Measurements from ENCODE around the gene EFNA5.

EFNA5 gene

DNA sequence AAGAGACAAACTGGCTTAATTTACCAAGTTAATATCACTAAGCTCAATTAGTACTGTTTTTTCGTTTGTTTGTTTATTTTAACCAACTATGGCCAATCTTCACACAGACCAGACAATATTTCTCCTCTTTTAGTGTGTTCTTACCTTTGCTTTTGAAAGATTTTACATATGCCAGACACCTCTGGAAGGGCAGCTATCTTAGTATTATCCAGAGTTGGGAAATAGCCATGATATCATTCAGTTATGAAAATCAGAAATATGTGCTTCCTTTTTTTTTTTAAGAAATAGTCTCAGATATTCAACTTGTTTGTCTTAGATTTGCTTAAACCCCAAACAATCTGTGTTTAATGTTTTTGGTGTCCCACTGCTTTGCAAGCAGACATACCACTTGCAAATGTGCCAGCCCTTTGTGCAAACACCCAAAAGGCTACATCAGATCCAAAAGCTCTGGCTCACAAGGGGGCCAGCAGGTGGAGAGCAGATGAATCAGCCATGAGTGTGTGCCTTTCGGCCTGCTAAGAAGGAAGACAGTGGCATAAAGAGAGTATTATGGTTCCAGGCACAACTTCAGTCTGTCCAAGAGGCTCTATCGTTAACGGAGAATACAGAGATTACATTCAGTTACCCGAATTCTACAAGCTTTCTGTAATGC lies 147.6 kb downstream of the EFNA5 start:
- no peak for DNase-seq (ENCODE audit: low read depth in 2 of 3, low spot score in 2 of 3)

DNA sequence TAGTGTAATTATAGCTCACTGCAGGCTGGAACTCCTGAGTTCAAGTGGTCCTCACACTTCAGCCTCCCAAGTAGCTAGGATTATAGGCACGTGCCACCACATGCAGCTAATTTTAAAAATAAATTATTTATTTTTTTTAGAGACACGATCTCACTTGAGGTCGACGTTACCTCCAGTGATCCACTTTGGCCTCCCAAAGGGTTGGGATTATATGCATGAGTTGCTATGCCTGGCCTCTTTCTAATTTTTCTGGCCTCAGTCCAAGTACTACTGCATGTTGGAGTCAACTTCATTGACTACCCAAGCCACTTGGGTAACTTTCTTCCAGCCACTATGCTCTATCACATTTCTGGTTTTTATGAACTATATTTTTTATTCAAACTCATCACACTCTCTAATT lies 148.3 kb downstream of the EFNA5 start:
- DNase-seq (ENCODE audit: low read depth in 2 of 3, low spot score in 2 of 3) = no peak

DNA sequence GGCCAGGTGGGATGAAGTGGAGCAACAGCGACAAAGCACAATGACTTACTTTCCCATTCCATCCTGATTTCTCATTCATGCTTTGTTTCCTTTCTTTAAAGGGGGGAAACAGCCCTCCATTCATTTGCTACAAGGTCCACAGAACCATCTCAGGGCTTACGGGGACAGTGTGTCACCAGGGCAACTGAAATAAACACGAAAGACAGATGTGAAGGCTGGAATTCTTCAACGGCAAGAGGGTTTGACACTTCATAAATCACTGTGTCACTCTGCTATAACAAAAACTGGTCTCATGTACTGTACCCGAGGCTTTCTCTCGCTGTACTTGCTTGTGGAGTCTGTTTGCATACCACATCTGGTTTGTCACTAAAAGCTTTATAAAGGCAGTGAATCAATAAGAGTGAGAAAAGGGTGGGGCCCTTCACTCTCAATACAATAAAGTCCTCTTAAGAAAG lies 150.8 kb downstream of the EFNA5 start:
- DNase-seq (ENCODE audit: low read depth in 2 of 3, low spot score in 2 of 3) = no peak

DNA sequence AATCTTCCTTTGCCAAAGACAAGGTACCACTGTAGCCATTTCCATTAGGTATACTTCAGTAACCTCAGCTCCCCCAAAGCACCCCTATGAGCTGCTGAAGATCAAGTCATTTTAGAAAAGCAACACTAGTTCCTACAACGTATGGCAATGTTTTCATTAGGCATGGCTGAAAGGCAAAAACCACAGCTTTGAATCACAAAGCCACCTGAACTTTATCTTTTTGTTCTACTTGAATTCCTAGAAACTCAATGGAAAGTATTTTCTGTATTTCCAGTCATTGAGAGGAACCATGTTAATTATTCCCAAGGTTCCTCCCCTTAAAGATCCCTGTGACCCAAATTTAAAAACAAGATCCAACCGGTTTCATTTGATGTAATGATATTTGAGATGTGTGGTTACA lies 152.1 kb downstream of the EFNA5 start:
- no peak for DNase-seq (ENCODE audit: low read depth in 2 of 3, low spot score in 2 of 3)

DNA sequence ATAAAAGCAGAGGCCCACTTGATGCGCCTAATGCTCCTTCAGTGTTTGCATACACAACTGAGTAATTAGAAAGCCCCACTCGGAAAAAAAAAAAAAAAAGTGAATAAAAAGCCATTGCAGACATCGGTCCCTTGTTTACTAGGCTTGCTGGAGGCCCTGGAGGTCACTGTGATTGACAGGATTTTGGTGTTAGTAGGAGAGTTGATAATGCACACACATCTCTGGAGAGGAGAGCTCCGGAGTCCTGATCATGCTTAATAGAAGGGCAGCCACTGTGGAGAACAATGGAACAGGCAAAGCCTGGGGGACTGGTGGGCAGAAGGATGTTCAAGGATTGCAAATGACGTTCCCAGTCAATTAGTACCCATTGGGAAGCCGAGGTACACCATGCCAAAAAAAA lies 152.5 kb downstream of the EFNA5 start:
- DNase-seq (ENCODE audit: low read depth in 2 of 3, low spot score in 2 of 3) = no peak

DNA sequence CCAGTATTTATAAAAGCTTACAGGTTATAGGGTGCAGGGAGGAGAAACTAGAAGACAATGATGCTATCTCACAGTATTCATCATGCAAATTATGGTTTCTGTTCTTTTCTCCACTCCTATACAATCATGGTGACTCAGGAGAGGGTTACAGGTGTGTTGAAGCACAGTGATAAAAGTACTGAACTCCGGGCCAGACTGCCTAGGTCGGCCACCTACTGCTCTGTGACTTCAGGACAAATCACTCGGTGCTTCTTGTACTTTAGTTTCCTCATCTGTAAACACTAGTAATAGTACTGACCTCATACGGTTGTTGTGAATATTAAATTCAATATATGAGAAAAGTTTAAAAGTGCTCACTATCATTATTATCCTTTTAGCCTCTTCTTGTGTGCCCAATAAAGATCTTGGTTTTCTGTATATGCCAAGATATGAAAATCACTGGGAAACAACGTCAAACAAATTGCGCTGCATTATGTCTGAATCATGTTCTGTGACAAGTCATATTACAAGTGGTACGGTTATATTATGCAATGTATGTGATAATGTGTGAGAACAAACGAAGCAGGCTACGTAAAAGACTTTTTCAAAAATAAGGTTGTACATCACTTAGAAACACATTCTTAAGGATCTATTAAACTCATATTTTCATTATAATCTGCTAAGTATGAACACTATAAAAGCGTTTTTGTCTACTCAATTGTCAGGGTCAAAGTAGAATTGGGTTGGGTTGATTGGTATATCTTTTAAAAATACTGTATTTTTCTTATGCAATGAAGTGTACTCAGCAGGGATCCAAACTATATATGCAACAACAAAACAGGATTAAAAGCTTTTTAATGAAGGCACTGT lies 153.3 kb downstream of the EFNA5 start:
- no peak for DNase-seq (ENCODE audit: low read depth in 2 of 3, low spot score in 2 of 3)

DNA sequence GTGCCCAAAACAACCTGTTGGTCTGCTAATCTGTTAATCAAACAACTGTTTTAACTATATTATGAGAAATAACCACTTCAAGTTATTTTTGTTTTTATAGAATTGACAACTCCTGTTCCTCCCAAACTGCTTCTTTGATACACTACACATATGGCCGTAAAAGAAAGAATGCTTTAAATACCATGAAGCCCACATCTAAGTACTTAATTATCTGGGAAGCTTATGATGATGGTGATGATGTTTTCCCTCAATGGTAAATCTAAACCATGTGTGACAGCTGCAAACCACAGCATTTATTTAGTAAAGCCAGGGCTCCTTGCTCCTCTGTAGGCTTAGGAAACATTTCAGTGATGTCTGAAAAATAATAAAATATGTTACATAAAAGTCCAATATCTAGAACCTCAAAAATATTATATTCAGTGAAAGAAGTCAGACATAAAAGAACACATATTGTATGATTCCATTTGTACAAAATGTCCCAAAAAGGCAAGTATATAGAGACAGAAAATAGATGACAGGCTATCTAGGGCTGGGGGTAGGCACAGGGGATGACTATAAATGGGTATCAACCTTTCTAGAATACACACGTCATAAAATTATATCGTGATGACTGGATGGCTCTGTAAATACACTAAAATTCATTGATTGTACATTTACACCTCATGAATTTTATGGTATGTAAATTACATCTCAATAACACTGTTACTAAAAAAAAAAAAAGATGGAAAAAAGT lies 154.1 kb downstream of the EFNA5 start:
- no peak for DNase-seq (ENCODE audit: low read depth in 2 of 3, low spot score in 2 of 3)

DNA sequence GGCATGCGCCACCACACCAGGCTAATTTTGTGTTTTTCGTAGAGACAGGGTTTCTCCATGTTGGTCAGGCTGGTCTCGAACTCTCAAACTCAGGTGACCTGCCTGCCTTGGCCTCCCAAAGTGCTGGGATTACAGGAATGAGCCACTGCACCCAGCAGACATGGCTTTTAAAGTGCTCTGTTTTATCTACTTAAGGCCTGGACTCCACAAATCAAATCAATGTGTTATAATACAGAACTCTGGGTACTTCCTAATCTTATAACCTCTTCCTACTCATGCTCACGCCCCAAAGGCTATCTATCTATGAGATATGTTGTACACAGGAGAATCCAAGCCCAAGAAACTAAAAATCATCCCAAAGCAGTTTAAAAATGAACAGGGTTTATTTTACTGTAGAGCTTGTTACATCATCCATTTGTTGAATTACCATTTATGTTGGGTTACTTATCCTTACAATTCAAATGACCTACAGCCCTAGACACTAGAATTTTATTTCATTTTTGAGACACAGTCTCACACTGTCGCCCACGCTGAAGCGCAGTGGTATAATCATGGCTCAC lies 155.1 kb downstream of the EFNA5 start:
- DNase-seq (ENCODE audit: low read depth in 2 of 3, low spot score in 2 of 3) = no peak

DNA sequence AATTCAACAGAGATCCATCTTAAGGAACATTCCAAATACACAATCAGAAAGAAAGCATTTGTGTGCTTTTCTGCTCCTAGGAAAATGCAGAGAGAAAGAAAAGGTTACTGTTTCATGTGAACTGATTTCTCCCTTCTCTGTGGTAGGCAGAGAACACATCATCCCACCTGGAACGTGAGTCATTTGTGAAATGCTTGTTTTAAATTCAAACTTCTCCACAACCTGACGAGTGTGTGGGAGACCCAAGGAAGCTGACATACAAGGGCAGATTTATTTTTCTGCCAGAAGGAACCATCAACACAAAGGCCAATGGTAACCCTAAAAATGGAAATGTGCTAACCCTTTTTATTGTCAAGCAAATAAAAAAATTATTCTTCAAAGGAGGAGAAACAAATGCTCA lies 156.4 kb downstream of the EFNA5 start:
- DNase-seq (ENCODE audit: low read depth in 2 of 3, low spot score in 2 of 3) = no peak

DNA sequence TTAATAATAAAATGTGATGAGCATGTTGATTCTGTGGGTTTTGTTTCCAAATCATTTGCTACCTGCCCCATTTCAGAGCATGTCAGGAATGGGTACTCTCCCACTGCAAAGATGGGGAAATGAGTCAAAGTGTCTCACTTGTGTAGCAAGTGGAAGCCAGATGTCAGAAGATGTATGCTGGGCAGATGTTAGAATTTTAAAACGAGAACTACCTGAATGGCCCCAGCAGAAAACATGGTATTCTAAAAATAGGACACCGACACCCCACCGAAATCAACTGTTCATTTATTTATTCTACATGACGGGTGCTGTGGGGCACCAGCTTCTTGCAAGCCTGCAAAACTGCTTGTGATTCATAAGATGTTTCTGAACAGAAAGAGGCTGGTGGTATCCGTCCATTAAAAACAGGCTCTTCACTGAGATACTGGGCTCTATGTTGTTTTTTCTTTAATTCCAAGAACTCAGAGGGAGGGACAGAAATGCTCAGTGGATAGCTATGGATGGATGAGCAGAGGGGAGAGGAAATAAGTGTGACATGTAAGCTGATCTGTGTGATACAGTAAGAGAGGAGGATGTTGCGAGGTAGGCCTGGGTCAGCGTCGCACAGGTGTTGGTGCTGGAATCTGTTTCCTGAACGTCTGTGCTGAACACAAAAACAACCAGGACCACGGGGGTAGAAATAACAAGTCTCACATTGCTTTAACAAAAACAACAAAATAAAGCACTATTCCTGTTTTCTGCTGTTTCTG lies 157.2 kb downstream of the EFNA5 start:
- no peak for DNase-seq (ENCODE audit: low read depth in 2 of 3, low spot score in 2 of 3)

DNA sequence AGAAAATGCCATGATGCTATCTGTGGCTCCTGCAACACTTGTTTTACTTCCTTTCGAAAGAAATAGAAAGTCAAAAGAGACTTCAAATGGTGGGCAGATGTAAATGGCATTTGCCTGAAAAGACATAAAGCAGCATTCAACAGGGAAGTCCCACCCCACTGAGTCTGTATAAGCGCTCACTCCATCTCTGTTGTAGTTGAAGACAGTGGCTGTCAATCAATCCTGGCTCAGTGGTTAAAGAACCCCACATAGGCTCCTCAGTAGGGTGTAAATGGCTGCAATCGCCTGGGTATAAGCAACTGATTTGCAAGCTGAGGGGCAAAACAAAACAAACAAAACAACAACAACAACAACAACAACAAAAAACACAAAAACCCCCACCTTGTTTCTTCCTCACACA lies 158.7 kb downstream of the EFNA5 start:
- DNase-seq (ENCODE audit: low read depth in 2 of 3, low spot score in 2 of 3) = no peak

DNA sequence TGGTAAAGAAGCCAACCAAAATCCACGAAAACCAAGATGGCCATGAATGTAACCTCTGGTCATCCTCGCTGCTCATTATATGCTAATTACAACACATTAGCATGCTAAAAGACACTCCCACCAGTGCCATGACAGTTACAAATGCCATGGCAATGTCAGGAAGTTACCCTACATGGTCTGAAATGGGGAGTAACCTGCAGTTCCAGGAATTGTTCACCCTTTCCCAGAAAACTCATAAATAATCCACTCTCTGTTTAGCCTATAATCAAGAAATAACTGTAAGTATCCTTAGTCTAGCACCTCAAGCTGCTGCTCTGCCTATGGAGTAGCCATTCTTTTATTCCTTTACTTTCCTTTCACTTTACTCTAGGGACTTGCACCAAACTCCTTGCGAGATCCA lies 160.6 kb downstream of the EFNA5 start:
- DNase-seq (ENCODE audit: low read depth in 2 of 3, low spot score in 2 of 3) = no peak

DNA sequence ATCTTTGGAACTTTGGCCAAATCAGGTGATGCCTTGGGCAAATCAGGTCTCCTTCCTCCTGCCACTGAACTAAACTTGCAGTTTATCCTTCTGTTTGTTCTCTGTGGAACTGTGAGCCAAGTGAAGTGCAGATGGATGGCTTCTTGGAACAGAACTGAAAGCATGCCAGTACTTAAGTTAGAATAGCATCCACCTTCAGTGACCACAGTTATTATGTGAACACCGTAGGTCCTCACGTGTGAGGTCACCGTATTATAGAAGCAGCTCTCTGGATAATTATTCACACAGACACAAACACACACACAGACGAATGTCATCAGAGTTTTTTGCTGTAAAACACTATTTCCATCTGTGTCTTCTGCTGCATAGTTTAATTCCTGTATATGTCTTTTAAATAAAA lies 162.6 kb downstream of the EFNA5 start:
- DNase-seq (ENCODE audit: low read depth in 2 of 3, low spot score in 2 of 3) = no peak

DNA sequence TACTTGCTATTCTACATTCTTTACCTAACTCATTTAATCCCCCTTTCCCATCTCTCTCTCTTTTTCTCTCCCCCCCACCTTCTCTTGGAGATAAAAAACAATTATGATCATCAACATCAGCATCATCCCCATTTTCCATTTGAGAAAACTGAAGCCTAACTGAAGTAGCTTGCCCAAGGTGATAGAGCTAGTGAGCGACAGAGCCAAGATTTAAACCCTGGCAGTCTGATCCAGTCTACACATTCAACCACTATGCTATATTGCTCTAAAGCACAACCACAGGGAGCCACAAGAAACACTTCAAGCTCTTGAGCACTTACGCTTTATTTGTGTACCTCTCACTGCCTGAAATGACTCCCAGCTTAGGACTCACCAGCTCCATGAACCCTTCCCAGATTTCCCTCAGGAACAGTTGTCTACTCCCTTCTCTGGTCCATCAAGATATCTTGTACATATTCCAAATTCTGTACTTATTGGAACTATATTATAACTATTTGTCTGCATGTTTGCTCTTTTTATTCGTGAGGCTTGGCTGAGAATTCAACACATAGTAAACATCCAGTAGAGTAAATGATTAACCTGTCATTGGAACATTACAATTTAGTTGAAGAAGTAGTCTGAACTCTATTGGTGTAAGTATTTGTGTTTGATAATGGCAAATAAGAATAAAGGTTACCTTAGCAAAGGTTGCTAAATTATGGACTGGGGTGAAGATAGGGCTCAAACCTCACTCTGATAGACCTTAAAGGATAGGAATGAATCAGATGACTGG lies 164.8 kb downstream of the EFNA5 start:
- DNase-seq (ENCODE audit: low read depth in 2 of 3, low spot score in 2 of 3) = no peak

DNA sequence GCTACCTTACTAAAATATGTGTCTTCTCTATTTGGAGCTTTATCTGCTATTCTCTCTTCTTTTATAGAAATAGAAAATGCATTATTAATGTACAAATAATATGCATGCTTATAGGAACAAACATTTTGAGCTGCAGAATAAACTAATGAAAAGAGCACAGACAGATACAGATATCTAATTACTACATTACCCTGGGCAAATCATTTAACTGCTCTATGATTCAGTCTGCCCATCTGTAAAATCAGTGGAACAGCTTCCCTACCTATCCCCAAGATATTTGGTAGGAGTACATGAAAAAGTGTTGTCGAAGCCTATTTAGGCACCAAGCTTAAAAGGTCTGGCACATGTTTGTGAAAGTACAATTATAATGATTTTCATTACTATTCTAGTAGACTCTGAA lies 166.3 kb downstream of the EFNA5 start:
- no peak for DNase-seq (ENCODE audit: low read depth in 2 of 3, low spot score in 2 of 3)

DNA sequence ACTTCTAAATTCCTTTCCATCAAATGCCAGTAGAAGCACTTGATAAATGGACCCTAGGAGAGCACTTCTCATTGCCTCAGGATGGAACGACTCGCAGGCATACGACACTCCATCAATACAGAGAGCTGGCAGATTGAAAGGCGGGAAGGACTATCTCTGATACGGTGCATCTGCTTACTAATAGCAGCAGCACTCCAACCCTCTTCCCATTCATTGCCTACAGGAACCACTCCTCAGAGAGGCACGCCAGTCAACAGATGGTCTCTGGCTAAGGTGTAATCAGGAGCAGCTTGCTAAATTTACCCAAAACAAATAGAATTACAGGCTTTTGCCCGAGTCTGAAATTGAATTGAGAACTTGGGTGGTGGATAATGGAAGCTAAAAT lies 168.1 kb downstream of the EFNA5 start:
- no peak for DNase-seq (ENCODE audit: low read depth in 2 of 3, low spot score in 2 of 3)

DNA sequence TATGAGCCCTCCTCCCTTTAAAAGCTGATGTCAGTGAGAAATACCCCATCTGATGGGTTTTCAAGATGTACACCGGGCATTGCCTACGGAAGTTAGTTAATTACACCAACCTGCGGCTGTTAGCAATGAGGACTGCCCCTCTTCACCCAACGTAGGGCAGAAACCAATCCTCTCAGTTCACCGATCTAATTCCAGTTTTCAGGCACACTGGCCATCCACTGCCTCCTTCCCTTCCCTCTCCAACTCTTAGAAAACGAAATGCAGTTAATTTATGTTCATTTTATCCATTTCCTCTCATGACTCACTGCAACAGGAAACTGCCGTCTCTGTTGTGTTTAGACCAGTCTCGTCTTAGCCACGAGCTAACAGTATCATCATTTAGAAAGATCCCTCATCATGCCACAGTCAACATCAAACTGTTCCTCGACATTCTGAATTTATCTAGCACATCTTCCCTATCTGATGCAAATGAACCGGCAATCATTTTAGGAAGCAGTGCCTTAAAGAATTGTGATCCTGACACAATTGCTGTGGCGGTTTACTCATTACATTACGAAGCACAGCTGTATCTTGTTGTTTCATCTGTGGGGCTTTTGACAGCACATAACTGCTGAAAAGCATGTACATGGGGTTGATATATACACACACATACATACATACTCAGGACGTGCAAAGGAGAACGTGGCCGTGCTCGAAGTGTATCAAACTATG lies 168.6 kb downstream of the EFNA5 start:
- DNase-seq (ENCODE audit: low read depth in 2 of 3, low spot score in 2 of 3) = no peak

DNA sequence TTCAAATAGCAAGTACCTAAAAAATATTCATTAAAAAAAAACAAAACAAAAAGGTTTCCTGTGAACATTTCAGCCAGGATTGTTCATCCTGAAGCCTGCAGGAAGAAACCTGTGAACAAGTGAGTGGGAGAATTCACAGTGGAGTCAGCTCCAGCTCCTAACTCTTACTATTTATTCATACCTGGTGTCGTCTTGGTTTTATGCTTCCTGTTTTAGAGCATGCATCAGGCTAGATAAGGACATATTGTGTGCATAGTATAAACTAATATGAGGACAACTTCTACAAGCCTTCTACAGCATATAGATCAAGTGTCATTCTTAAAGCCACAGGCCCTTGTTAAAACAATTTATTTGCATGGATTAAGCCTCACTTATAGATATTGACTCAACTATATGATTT lies 169.9 kb downstream of the EFNA5 start:
- no peak for DNase-seq (ENCODE audit: low read depth in 2 of 3, low spot score in 2 of 3)

DNA sequence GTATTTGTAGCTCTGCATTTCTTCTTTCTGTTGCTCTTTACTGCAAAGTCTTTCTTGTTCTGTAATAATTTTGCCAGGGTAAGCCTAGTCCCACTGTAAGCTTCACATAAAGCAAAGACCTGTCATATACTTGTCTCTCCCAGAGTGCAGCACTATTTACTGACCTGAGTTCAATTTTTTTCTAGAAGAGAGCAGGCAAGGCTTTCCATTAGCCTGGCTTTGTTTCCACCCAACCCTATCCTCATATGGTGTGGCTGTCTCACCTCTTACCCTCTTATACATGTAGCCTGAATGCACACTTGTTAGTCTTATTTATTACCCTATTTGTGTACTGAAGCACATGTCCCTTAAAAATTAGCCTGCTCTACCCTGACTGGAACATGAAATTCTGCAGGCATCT lies 170.4 kb downstream of the EFNA5 start:
- DNase-seq (ENCODE audit: low read depth in 2 of 3, low spot score in 2 of 3) = no peak

DNA sequence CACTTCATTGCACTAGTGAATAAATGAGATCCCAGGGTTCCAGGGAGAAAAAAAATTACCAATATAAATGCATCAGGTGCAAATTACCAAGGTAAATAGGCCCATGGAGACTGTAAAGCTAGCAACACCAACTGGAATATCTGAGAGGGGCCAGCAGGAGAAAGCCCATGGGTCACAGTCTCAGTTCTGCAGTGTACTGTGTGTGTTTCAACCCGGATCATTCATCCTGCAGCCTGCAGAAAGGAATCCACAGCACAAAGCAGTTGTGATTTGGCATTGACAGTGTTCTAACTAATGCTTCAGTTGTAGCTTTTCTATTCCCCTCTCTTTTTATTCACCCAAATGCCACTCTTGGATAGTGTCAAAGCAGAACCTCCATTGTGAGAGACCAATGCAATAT lies 171.0 kb downstream of the EFNA5 start:
- no peak for DNase-seq (ENCODE audit: low read depth in 2 of 3, low spot score in 2 of 3)
